DND-41 (cell line): ENCODE data around the gene CEP112.

Source experiments
- EZH2 ChIP-seq: IDR thresholded peaks from 3 replicates; pipeline ENCODE4 v1.6.1; 2012; ENCODE audit warnings: borderline replicate concordance, low read depth, mild to moderate bottlenecking, moderate library complexity, low read length, inconsistent platforms; ENCODE audit not compliant: severe bottlenecking
- TF ChIP-seq, protein P1 (sequence below): IDR thresholded peaks from 2 replicates; pipeline ENCODE4 v1.5.1; 2012; ENCODE audit warnings: borderline replicate concordance, low read length, moderate library complexity, mild to moderate bottlenecking; ENCODE audit not compliant: poor library complexity, severe bottlenecking; ENCODE audit errors: extremely low read depth

DNA sequence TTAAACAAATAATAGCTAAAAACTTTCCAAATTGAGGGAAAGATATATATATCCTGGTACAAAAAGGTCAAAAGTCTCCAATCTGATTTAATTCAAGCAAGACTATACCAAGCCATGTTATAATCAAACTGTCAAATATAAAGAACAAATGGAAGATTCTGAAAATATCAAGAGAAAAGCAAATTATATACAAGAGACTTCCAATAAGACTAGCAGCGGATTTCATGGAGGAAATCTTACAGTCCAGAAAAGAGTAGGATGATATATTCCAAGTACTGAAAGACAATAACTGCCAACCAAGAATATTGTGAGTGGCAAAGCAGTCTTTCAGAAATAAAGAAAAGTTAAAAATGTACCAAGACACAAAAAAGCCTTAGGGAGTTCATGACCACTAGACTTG lies 102.2 kb downstream of the CEP112 start:
- TF ChIP-seq, protein P1, sequence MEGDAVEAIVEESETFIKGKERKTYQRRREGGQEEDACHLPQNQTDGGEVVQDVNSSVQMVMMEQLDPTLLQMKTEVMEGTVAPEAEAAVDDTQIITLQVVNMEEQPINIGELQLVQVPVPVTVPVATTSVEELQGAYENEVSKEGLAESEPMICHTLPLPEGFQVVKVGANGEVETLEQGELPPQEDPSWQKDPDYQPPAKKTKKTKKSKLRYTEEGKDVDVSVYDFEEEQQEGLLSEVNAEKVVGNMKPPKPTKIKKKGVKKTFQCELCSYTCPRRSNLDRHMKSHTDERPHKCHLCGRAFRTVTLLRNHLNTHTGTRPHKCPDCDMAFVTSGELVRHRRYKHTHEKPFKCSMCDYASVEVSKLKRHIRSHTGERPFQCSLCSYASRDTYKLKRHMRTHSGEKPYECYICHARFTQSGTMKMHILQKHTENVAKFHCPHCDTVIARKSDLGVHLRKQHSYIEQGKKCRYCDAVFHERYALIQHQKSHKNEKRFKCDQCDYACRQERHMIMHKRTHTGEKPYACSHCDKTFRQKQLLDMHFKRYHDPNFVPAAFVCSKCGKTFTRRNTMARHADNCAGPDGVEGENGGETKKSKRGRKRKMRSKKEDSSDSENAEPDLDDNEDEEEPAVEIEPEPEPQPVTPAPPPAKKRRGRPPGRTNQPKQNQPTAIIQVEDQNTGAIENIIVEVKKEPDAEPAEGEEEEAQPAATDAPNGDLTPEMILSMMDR: no peak
- TF ChIP-seq EZH2: no peak
